Stomach (tissue), 9 donors: ENCODE data around the gene PSMB3. TPM values are rescaled to one million over a fixed set of nuclear protein-coding genes. Genes with fewer than 3 reads are reported as not detected.

ENCODE experiments used
- DNase-seq, 2 donors: peaks; one replicate each; pipeline versions ENCODE4 v3.0.0 to v3.0.0-alpha.2; 2013 to 2019
- H3K27ac ChIP-seq, 5 donors: fragments of 200-600 bp in 4 of 5; sonication (generic) in 4 of 5; one replicate each; pipeline ENCODE4 v1.5.1; 2013 to 2019; ENCODE audit warnings: mild to moderate bottlenecking in 1 of 5, moderate library complexity in 1 of 5
- H3K27me3 ChIP-seq, 3 donors: fragments of 200-600 bp; sonication (generic); one replicate each; pipeline ENCODE4 v1.5.1; 2017 to 2019; ENCODE audit warnings: mixed run types in 1 of 3
- H3K36me3 ChIP-seq, 4 donors: fragments of 200-600 bp; sonication (generic); 1 replicate in 3 of 4; 2 replicates in 1 of 4; pipeline ENCODE4 v1.5.1; 2016 to 2019
- H3K4me1 ChIP-seq, 4 donors: fragments of 200-600 bp; sonication (generic); one replicate each; pipeline ENCODE4 v1.5.1; 2016 to 2019
- H3K4me3 ChIP-seq, 4 donors: fragments of 200-600 bp; sonication (generic) in 3 of 4; one replicate each; pipeline ENCODE4 v1.5.1; 2016 to 2019; ENCODE audit warnings: mild to moderate bottlenecking in 1 of 4
- H3K9me3 ChIP-seq, 4 donors: fragments of 200-600 bp; sonication (generic); one replicate each; pipeline ENCODE4 v1.5.1; 2016 to 2019
- CTCF ChIP-seq, 7 experiments: fragments of 450-650 bp in 4 of 7; fragments of 200-600 bp in 3 of 7; sonication (generic) in 3 of 7; IDR thresholded peaks; one replicate each; pipeline ENCODE4 v1.5.1; 2016 to 2019; ENCODE audit warnings: antibody characterized with exemption in 7 of 7, control low read depth in 2 of 7, mild to moderate bottlenecking in 1 of 7
- EP300 ChIP-seq: sonication (generic); formaldehyde crosslinking; IDR thresholded peaks from one replicate; pipeline ENCODE4 v1.6.1; 2017; ENCODE audit warnings: antibody characterized with exemption
- POLR2A ChIP-seq, 4 donors: fragments of 450-650 bp; IDR thresholded peaks; one replicate each; pipeline ENCODE4 v1.6.1; 2016; ENCODE audit warnings: antibody characterized with exemption in 4 of 4, control low read depth in 2 of 4, mild to moderate bottlenecking in 1 of 4, moderate library complexity in 1 of 4
- POLR2AphosphoS5 ChIP-seq, 3 donors: sonication (generic); formaldehyde crosslinking; IDR thresholded peaks; one replicate each; pipeline ENCODE4 v1.6.1; 2016; ENCODE audit warnings: antibody characterized with exemption in 3 of 3
- WGBS, 5 donors: extraction: QIAGEN DNeasy Blood & Tissue Kit in 3 of 5; methylation state at CpG; one replicate each; pipeline versions ENCODE4 v1.1.5 to v1.1.7; 2013 to 2018; 5-methylcytosine and 5-hydroxymethylcytosine counted together
- intact Hi-C: fragments of 100-400 bp; cut with DNase I; formaldehyde crosslinking; loops from one replicate; pipeline ENCODE4 v1.15.1; 2023; ENCODE audit warnings: low total_unique reads
- polyA plus RNA-seq, 3 donors: library from polyadenylated mRNA; stranded (reverse); fragments of 200-250 nt; gene quantifications; one replicate each; pipeline ENCODE4 v1.2.3, GENCODE V29; 2013
- total RNA-seq, 5 donors: library from RNA; depleted of rRNA; stranded (reverse); fragments of >200 nt; gene quantifications; one replicate each; pipeline versions ENCODE4 v1.1.0 to v1.2.3, GENCODE V29; 2014 to 2016
- donor health status: healthy with polysubstance abuse.
- donor health status: Bipolar disorder and iron deficiency.
- donor health status: healthy.

The PSMB3 gene
- total and polyA plus RNA-seq, 8 donors = 29.0 to 281 (median 191) TPM

DNA sequence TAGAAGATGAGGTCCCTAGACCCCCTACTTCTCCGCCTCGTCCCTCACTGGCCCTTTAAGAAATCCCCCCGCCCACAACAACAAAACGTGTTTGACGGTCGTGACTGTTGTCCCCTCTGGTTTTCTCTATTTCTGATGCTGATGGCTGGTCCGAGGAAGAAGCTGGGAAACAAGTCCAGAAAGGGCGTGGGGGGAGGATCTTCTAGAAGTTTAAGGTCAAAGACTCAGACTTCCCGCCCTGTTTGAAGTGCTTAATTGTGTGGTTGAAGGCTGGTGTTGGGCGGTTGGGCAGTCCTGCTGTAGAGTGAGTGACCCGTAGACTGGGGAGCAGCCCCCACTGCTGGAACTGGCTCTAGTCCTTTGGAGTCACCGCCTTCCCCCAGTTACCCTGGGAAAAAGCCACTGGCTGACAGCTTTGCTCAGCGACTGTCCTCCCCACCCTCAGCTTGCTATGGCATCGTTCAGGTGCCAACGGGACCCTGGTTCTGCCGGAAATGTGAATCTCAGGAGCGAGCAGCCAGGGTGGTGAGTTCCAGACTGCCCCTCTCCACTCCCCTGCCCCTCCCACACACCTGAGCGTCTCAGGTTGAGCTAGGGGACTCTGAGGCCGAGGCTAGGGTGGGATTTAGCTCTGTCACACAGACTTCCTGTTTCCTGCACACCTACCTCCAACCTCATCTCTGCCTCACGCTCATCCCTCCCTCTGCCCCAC, 45.9 kb upstream of the PSMB3 start:
- peaks cover 13 to 78% (median 44%) of the 10 kb centered on the region in 4 donors for H3K4me1 ChIP-seq
- H3K27me3 ChIP-seq = no peaks in the 10 kb centered on the region
- peak overlapping the region; percentile 87 to 97 (median 94) for H3K4me3 ChIP-seq
- TF ChIP-seq POLR2AphosphoS5 (IDR thresholded peaks at IDR 0.05) = no peak
- TF ChIP-seq POLR2A (IDR thresholded peaks at IDR 0.05) = no peak
- TF ChIP-seq EP300 = no peak
- no peak for TF ChIP-seq CTCF (IDR thresholded peaks at IDR 0.05)
- peak in 1 of 2 donors; percentile 57 for DNase-seq
- H3K27ac ChIP-seq = peak overlapping the region; percentile 90 to 99 (median 97)
- 9 to 14% (median 10%) methylated on average over 20 of the region's 20 CpGs for WGBS, 5 donors
- peaks cover 17 to 46% (median 41%) of the 10 kb centered on the region in 4 donors for H3K36me3 ChIP-seq
- no peaks in the 10 kb centered on the region for H3K9me3 ChIP-seq
- intact Hi-C loops = no loop called here

DNA sequence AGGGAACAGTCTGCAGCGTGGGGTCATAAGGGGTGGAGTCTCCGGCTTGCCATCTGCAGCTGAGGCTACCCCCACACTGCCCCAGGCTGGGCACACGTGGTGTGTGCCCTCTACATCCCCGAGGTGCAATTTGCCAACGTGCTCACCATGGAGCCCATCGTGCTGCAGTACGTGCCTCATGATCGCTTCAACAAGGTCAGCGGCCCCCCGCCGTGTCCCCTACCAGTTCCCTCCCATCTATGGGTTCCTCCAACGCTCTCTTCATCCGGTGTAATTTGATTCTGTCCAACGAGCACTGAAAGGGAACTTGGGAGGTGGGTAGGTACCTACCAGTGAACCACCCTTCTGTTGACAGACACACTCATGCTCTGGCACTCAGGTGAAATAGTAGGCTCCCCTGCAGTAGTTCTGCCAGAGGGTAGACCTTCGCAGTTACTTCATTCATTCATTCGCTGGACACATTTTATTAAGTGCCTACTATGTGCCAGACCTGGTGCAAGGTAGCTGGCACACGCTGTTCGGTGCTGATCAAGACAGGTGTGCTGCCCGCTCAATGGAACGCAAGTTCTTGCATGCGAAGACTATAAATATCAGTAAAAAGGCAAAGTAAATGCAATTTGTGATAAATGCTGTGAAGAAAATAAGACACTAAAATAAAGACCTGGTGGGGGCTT, 44.7 kb upstream of the PSMB3 start:
- no peak overlapping the region for H3K27ac ChIP-seq

DNA sequence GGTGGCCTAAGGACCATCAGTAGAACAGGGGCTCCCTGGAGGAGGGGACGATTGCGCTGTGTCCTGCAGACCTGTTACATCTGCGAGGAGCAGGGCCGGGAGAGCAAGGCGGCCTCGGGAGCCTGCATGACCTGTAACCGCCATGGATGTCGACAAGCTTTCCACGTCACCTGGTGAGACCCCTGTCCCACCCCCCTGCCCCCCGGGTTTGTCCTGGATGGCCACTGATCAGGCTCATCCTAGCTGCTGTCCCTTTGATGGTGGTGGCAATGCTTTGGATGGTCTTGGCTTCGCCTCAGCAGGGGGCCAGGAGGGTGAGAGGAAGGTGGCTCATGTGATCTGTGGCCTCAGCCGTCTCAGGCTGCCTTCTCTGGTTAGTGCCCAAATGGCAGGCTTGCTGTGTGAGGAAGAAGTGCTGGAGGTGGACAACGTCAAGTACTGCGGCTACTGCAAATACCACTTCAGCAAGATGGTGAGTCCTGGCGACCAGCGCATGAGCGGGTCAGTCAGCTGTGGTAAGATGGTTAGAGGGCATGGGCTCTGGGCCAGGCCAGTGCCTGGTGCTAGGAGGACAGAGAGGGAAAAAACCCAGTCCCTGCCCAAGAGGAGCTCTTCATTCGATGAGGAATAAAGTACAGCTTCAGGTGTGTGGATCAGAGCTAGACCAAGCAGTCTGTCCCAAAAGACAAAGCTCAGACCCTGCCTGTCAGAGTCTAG, 43.3 kb upstream of the PSMB3 start:
- Histone ChIP-seq H3K9me3 (no peaks in the 10 kb centered on the region), H3K27me3 (no peaks in the 10 kb centered on the region), H3K36me3 (peaks cover 43 to 72% (median 67%) of the 10 kb centered on the region in 4 donors), H3K4me3 (no peak overlapping the region), H3K27ac (no peak overlapping the region), H3K4me1 (peaks cover 6 to 60% (median 24%) of the 10 kb centered on the region in 4 donors)
- TF ChIP-seq EP300 = no peak
- TF ChIP-seq POLR2AphosphoS5 (IDR thresholded peaks at IDR 0.05) = no peak
- TF ChIP-seq POLR2A (IDR thresholded peaks at IDR 0.05) = no peak
- no peak for TF ChIP-seq CTCF (IDR thresholded peaks at IDR 0.05)
- intact Hi-C loops = no loop called here
- 84 to 92% (median 87%) methylated on average over 15 to 18 of the region's 18 CpGs for WGBS, 5 donors
- DNase-seq = no peak

More for the DNA sequence above, 44.7 kb upstream of the PSMB3 start:
- WGBS, 5 donors = 70 to 80% (median 75%) methylated on average over 21 of the region's 21 CpGs
- H3K4me3 ChIP-seq = peak overlapping the region in 1 of 4 donors; percentile 93
- TF ChIP-seq POLR2A (IDR thresholded peaks at IDR 0.05) = no peak
- TF ChIP-seq POLR2AphosphoS5 (IDR thresholded peaks at IDR 0.05) = no peak
- no peak for TF ChIP-seq CTCF (IDR thresholded peaks at IDR 0.05)
- no peak for TF ChIP-seq EP300
- DNase-seq = no peak
- no peaks in the 10 kb centered on the region for H3K9me3 ChIP-seq
- peaks cover 10 to 75% (median 37%) of the 10 kb centered on the region in 4 donors for H3K4me1 ChIP-seq
- peaks cover 28 to 58% (median 52%) of the 10 kb centered on the region in 4 donors for H3K36me3 ChIP-seq
- H3K27me3 ChIP-seq = no peaks in the 10 kb centered on the region
- intact Hi-C loops = no loop called here

- H3K36me3 ChIP-seq = peaks cover 50 to 80% (median 75%) of the 10 kb centered on the region in 4 donors
- 67 to 79% (median 71%) methylated on average over 13 of the region's 13 CpGs for WGBS, 5 donors
- DNase-seq = no peak
- no peaks in the 10 kb centered on the region for H3K9me3 ChIP-seq
- H3K27ac ChIP-seq = no peak overlapping the region
- intact Hi-C loops = no loop called here
- H3K4me3 ChIP-seq = no peak overlapping the region
- no peaks in the 10 kb centered on the region for H3K27me3 ChIP-seq
- TF ChIP-seq EP300 (no peak), POLR2AphosphoS5 (IDR thresholded peaks at IDR 0.05) (no peak), CTCF (IDR thresholded peaks at IDR 0.05) (no peak), POLR2A (IDR thresholded peaks at IDR 0.05) (no peak)
- H3K4me1 ChIP-seq = peaks cover 6 to 62% (median 22%) of the 10 kb centered on the region in 4 donors
Measured at GRCh38 chr17:38709864-38710603, 42.5 kb upstream of the PSMB3 start.
